GM18507 (cell line): ENCODE measurements around the gene COL15A1.
"Not testable (repeated sequence)": the region's sequence is repeated elsewhere in the genome, so short reads cannot be mapped to it uniquely, and the experiment has no call there.

Experiments
- DNase-seq: peaks from one replicate; pipeline ENCODE4 v3.0.0; 2011; ENCODE audit warnings: low read depth; ENCODE audit not compliant: insufficient read length; ENCODE audit errors: extremely low spot score
- FAIRE-seq: peaks from 2 replicates; lab custom pipeline; 2011; peaks lifted over from hg19 to GRCh38; lab: Jason Lieb, UNC

COL15A1 gene

GRCh38 chr9:99004115-99004514, 60.4 kb downstream of the COL15A1 start:
- DNase-seq: no peak
- no peak for FAIRE-seq

- no peak for DNase-seq
- no peak for FAIRE-seq
Observed at GRCh38 chr9:99004717-99005460, 61.2 kb downstream of the COL15A1 start.

GRCh38 chr9:99005651-99006050, 61.9 kb downstream of the COL15A1 start:
- no peak for FAIRE-seq
- no peak for DNase-seq

- FAIRE-seq (no peak), DNase-seq (no peak)
Observed at GRCh38 chr9:99006511-99006910, 62.8 kb downstream of the COL15A1 start.

- DNase-seq (no peak), FAIRE-seq (no peak)
Observed at GRCh38 chr9:99006979-99007378, 63.3 kb downstream of the COL15A1 start.

- no peak for DNase-seq
- no peak for FAIRE-seq
Observed at GRCh38 chr9:99008203-99008602, 64.5 kb downstream of the COL15A1 start.

- not testable (repeated sequence) for FAIRE-seq, DNase-seq
Observed at GRCh38 chr9:99010393-99010792, 66.7 kb downstream of the COL15A1 start.

GRCh38 chr9:99011161-99011709, 67.5 kb downstream of the COL15A1 start:
- DNase-seq (no peak), FAIRE-seq (no peak)

- FAIRE-seq (no peak), DNase-seq (no peak)
Observed at GRCh38 chr9:99012957-99013512, 69.3 kb downstream of the COL15A1 start.

GRCh38 chr9:99013550-99013949, 69.8 kb downstream of the COL15A1 start:
- DNase-seq: no peak

GRCh38 chr9:99015448-99015847, 71.7 kb downstream of the COL15A1 start:
- FAIRE-seq (no peak), DNase-seq (no peak)

More at GRCh38 chr9:99013550-99013949, 69.8 kb downstream of the COL15A1 start:
- FAIRE-seq: no peak

- no peak for FAIRE-seq
- DNase-seq: no peak
Observed at GRCh38 chr9:99015890-99016289, 72.2 kb downstream of the COL15A1 start.

GRCh38 chr9:99016681-99017387, 73.1 kb downstream of the COL15A1 start:
- no peak for DNase-seq
- FAIRE-seq: no peak

GRCh38 chr9:99018653-99019052, 74.9 kb downstream of the COL15A1 start:
- no peak for DNase-seq
- no peak for FAIRE-seq

GRCh38 chr9:99019510-99020331, 76.0 kb downstream of the COL15A1 start:
- FAIRE-seq (no peak), DNase-seq (no peak)

GRCh38 chr9:99020786-99021436, 77.2 kb downstream of the COL15A1 start:
- FAIRE-seq: no peak
- no peak for DNase-seq

- DNase-seq (no peak), FAIRE-seq (no peak)
Observed at GRCh38 chr9:99021512-99021911, 77.8 kb downstream of the COL15A1 start.

- DNase-seq (no peak), FAIRE-seq (no peak)
Observed at GRCh38 chr9:99023231-99023630, 79.5 kb downstream of the COL15A1 start.

- FAIRE-seq (no peak), DNase-seq (no peak)
Observed at GRCh38 chr9:99023831-99024230, 80.1 kb downstream of the COL15A1 start.
